ENCODE results near the gene AK5.

The AK5 gene

DNA sequence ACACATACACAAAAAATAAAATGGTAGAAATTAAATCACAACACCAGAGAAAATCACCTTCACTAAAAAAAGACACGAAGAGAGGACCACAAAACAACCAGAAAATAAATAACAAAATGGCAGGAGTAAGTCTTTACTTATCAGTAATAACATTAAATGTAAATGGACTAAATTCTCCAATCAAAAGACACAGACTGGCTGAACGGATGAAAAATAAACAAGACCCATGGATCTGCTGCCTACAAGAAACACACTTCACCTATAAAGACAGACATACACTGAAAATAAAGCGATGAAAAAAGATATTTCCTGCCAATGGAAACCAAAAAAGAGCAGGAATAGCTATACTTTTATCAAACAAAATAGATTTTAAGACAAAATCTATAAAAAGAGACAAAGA, 327.1 kb downstream of the AK5 start:
- TF ChIP-seq PATZ1 (CRISPR knock-in tag; IDR thresholded peaks at IDR 0.05; ENCODE audit: borderline replicate concordance) (no peak), ARNTL (CRISPR knock-in tag; IDR thresholded peaks at IDR 0.05; ENCODE audit: borderline replicate concordance, low read depth) (no peak), BACH2 (CRISPR knock-in tag; IDR thresholded peaks at IDR 0.05; ENCODE audit: borderline replicate concordance) (no peak)
- ATAC-seq: no peak

All from SK-N-SH treated with all-trans-retinoic acid at 6 μM for 48 hours (cell line).